Osteocyte (in vitro differentiated cells): ENCODE results near the gene GGPS1. TPM values are rescaled to one million over a fixed set of nuclear protein-coding genes. Genes with fewer than 3 reads are reported as not detected.

Experiments used
- DNase-seq: peaks from one replicate; pipeline ENCODE4 v3.0.0; 2021; ENCODE audit warnings: mixed read lengths; ENCODE audit not compliant: unreplicated experiment; ENCODE audit errors: extremely low spot score
- H3K27ac Mint-ChIP-seq: one replicate; pipeline ENCODE4 v1.8.0; 2021; ENCODE audit warnings: mild to moderate bottlenecking, mixed read lengths; ENCODE audit not compliant: unreplicated experiment
- H3K27me3 Mint-ChIP-seq: one replicate; pipeline ENCODE4 v1.8.0; 2021; ENCODE audit warnings: mixed read lengths; ENCODE audit not compliant: unreplicated experiment
- H3K36me3 Mint-ChIP-seq: one replicate; pipeline ENCODE4 v1.8.0; 2021; ENCODE audit warnings: mixed read lengths; ENCODE audit not compliant: unreplicated experiment
- H3K4me1 Mint-ChIP-seq: one replicate; pipeline ENCODE4 v1.8.0; 2021; ENCODE audit warnings: mixed read lengths; ENCODE audit not compliant: unreplicated experiment
- H3K4me3 Mint-ChIP-seq: one replicate; pipeline ENCODE4 v1.8.0; 2021; ENCODE audit warnings: mild to moderate bottlenecking, moderate library complexity, mixed read lengths; ENCODE audit not compliant: unreplicated experiment
- H3K9me3 Mint-ChIP-seq: one replicate; pipeline ENCODE4 v1.8.0; 2021; ENCODE audit warnings: mixed read lengths; ENCODE audit not compliant: unreplicated experiment
- CTCF ChIP-seq: fragments of 200-600 bp; sonication (generic); IDR thresholded peaks from 2 replicates; pipeline ENCODE4 v1.5.0; 2021; ENCODE audit warnings: antibody characterized with exemption, mild to moderate bottlenecking, moderate library complexity
- total RNA-seq: library from RNA; stranded (reverse); gene quantifications from 2 replicates; pipeline ENCODE4 v1.2.1, GENCODE V29; 2021

Gene GGPS1
- total RNA-seq, 1 donor from 2014 or later: 37.1 TPM

DNA sequence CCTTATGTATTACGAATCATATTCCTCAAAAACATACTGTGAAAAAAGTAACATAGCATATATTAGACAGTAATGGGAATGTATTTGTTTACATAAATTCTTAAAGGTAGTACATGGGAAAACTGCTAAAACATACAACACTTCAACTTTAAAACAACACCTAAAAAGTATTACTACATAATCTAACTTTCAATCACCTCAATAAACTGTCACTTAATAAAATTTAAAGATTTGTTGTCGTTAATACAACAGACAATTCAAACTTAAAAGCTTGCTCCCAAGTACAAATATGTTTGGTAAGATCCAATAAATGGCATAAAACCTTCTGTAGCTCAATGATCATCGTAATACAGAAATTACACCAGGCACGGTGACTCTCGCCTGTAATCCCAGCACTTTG is 4.1 kb upstream of the GGPS1 start:
- Mint-ChIP-seq H3K27ac (peak overlapping the region; percentile 77), H3K9me3 (no peaks in the 10 kb centered on the region), H3K27me3 (no peaks in the 10 kb centered on the region), H3K36me3 (peaks cover 13% of the 10 kb centered on the region), H3K4me1 (peaks cover 34% of the 10 kb centered on the region), H3K4me3 (peak overlapping the region; percentile 28)
- DNase-seq: no peak
- no peak for TF ChIP-seq CTCF

GRCh38 chr1:235325139-235325538 is 3.2 kb upstream of the GGPS1 start:
- Mint-ChIP-seq H3K9me3 (no peaks in the 10 kb centered on the region), H3K27ac (no peak overlapping the region), H3K4me1 (peaks cover 34% of the 10 kb centered on the region), H3K4me3 (peak overlapping the region; percentile 94), H3K27me3 (no peaks in the 10 kb centered on the region), H3K36me3 (peaks cover 13% of the 10 kb centered on the region)
- DNase-seq: no peak
- no peak for TF ChIP-seq CTCF

DNA sequence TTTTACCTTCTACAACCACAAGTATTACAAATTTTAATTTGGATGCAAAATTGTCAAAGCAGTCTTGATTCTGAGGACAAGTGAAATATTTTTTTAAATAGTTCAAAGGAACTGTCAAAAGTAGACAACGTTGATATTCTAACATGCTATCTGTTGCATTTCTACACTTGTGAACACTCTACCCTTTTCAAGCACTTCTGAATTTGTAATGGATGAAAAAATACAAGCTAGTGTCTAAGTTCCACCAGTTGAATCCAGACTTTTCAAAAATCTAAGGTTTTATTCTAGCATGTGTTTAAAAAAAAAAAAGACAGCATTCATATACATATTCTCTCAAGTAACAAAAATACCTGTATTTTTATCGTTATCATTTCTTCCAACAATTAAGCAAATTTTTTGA is 2.5 kb upstream of the GGPS1 start:
- H3K4me1 Mint-ChIP-seq: peaks cover 34% of the 10 kb centered on the region
- peak overlapping the region; percentile 94 for H3K27ac Mint-ChIP-seq
- no peaks in the 10 kb centered on the region for H3K9me3 Mint-ChIP-seq
- no peak for TF ChIP-seq CTCF
- H3K4me3 Mint-ChIP-seq: peak overlapping the region; percentile 94
- no peak for DNase-seq
- no peaks in the 10 kb centered on the region for H3K27me3 Mint-ChIP-seq
- peaks cover 8% of the 10 kb centered on the region for H3K36me3 Mint-ChIP-seq

DNA sequence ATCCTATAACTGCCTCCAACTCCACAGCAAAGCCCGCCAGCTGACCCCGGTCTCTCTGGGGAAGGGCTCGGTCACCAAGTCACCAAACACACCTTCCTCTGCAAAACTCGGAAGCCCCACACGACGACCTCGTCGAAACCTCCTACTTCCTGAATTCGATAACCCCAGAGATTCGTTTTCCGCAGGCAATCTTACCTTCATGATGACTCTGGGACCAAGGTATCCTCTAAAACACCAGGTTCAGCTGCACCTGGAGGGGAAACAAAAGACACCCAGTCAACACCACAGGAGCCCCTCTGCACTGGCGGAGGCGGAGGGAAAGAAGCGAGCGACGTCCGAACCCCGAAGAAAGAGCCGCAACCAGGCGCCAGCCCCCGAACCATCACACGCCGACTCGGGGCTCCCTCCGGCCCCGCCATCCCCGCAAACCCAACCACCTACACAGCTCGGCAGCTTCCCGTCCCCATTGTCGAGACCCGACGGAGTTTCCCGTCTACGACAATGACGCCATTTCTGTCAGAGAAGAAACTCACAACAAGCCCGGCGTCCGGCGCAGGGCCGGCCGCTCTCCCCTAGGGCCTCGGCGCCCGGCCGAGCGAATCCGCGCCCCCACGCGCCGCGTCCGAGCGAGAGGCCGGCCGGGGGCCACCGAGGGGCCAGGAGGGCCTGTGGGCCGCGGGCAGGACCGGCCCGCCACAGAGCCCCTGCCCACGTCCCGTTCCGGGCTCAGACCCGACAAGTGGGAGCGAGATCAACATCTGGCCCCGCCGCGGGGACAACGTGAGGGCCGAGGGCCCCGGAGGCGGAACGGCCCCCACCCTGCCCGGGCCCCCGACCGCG is 1.4 kb upstream of the GGPS1 start:
- TF ChIP-seq CTCF: no peak
- no peaks in the 10 kb centered on the region for H3K9me3 Mint-ChIP-seq
- H3K36me3 Mint-ChIP-seq: peaks cover 4% of the 10 kb centered on the region
- peak; percentile 86 for DNase-seq
- no peaks in the 10 kb centered on the region for H3K27me3 Mint-ChIP-seq
- H3K27ac Mint-ChIP-seq: peak overlapping the region; percentile 94
- H3K4me1 Mint-ChIP-seq: peaks cover 34% of the 10 kb centered on the region
- peak overlapping the region; percentile 94 for H3K4me3 Mint-ChIP-seq

GRCh38 chr1:235327559-235328270 is 655 bp upstream of the GGPS1 start, which contains the start of gene ARID4B:
Gene ARID4B (minus strand): TSS chr1:235328179. CDS start chr1:235326919, 1,260 bp downstream.
- H3K36me3 Mint-ChIP-seq: no peaks in the 10 kb centered on the region
- peak within 1 kb of the TSS; percentile 94 for H3K27ac Mint-ChIP-seq
- TF ChIP-seq CTCF: no peak
- H3K4me3 Mint-ChIP-seq: peak within 1 kb of the TSS; percentile 94
- no peaks in the 10 kb centered on the region for H3K9me3 Mint-ChIP-seq
- peaks cover 29% of the 10 kb centered on the region for H3K4me1 Mint-ChIP-seq
- H3K27me3 Mint-ChIP-seq: no peaks in the 10 kb centered on the region
- no peak for DNase-seq
